CD4-positive, alpha-beta T cell treated with Interferon alpha-2 for 1 hour (primary cell): ENCODE data around the gene TMEM178B.

Experiments used
- DNase-seq, 2 donors: peaks; one replicate each; pipeline ENCODE4 v3.0.0-alpha.2; 2020 to 2022

The TMEM178B gene

DNA sequence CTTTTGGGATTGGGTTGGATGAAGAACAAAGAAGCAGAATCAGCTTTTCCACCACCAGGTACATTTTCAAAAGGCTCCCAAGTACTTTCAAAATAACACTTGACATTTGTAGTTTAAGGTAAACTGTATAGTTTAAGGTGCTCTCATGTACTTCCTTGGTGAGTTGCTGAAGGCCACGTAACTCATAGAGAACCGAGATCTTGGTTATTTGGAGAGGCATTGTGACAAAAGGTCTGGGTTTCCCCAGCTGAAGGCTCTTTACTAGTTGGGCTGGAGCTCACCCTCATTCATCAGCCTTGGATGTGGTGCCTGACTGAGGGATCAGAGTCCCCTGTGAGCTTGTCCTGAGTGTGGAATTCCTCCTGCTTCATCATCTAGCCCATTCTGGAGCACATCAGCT, 191.8 kb downstream of the TMEM178B start:
- no peak for DNase-seq

DNA sequence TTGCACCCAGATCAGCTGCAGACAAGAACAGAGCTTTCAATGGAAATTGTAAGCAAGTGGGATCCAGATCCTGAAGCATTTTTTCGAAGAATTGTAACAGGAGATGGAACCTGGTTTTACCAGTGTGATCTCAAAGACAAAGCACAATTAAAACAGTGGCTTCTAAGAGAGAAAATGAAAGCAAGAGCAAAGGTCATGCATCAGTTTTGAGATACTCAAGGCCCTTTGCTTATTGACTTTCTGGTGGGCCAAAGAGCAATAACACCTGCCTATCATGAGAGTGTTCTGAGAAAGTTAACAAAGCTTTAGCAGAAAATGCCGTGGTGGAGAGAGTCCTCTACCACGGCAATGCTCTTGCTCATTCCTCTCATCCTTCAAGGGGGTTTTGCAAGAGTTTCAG, 194.8 kb downstream of the TMEM178B start:
- DNase-seq, result no peak

DNA sequence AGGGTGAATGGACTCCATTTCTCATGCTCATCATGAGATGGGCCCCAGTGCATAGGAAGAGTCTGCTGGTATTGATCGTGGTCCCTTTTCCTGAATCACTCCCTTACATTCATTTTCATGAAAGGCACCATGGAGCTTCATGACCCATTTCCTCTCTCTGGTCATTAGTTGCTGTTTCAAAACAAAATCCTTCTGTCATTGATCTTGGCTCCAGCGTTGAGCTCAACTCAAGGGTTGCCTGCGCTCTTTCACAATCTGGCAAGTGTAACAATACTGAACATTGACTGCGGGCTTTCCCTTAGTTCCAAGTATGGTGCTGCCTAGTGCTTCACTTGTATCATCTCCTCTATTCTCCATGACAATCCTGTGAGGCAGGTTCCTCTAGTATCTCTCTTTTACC, 197.6 kb downstream of the TMEM178B start:
- no peak for DNase-seq

DNA sequence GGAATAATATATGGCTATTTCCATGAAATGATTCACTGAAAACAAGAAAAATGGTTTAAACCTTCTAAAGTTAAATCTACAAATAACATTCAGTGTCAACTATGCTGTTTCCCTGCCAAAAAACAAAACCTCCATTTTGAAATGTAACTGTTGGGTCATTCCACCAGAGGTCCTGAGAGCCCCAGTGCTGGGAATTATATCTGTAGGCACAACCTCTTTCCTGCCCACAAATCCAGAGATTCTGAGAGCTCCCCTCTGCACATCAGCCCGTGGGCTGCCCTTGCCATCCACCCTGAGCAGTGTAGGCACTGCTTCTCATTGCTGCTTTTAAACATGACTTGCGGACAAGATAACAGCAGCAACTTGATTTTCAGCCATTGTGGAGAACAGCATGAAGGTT, 198.6 kb downstream of the TMEM178B start:
- DNase-seq, result no peak

DNA sequence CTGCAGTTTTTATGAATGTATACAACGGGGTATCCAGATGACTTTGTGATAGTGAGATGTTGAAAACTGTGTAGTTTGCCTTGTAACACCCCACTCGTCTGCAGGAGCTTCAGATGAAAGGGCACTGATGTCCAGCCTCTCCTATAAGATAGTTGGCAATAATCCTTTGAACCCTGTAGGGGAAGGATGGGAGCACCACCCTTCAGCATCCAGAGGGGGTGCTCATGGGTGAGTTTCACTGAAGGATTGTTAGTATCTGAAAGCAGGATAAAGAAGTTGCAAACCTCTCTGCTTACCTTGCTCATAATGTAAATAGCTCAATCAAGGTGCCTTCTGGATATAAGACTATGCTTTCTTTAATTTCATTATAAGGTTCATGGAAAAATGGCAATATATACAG, 201.5 kb downstream of the TMEM178B start:
- no peak for DNase-seq

DNA sequence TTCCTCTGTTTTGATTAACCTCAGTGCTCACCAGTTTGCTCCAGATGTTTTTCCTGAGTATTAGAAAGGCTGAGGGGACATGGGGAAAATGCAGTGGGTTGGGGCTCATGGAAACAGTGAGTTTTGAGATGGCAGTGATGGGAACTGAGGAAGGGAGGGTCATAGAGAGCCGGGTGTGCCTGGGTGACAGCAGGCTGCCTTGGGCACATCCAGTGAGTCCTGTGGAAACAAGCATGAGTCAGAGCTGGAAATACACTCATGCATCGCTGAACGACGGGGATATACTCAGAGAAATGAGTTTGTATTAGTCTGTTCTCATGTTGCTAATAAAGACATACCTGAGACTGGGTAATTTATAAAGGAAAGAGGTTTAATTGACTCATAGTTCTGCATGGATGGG, 202.2 kb downstream of the TMEM178B start:
- DNase-seq, result no peak

DNA sequence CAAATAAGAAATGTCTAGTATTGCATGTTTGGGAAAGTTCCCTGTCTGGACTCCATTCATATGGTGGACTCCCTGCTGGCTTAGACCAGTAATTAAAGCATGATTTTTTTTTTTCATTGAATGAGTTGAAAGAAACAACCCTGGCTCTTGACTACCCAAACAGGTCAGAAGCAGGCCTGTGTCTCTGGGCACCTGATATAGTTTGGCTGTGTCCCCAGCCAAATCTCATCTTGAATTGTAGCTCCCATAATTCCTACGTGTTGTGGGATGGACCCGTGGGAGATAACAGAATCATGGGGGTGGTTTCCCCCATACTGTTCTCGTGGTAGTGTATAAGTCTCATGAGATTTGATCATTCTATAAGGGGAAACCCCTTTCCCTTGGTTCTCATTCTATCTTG, 206.2 kb downstream of the TMEM178B start:
- DNase-seq, result no peak

DNA sequence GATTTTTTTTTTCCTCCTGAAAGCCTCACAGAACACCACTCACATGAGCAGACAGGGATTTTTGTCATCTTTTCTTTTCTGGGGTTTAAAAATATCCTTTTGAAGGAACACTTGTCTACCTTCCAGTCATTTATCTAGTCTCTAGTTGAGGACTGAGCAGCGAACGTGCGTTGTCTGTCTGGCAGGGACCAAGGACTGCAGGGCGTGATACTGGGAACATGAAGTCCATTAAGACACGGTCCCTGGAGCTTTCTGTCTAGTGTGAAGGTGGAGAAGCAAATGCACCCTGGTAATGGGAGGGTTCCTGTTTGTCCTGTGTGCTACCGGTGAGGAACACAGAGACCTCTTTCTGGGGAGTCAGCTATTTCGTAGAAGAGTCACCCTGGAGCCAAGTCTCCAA, 207.4 kb downstream of the TMEM178B start:
- DNase-seq, result no peak

DNA sequence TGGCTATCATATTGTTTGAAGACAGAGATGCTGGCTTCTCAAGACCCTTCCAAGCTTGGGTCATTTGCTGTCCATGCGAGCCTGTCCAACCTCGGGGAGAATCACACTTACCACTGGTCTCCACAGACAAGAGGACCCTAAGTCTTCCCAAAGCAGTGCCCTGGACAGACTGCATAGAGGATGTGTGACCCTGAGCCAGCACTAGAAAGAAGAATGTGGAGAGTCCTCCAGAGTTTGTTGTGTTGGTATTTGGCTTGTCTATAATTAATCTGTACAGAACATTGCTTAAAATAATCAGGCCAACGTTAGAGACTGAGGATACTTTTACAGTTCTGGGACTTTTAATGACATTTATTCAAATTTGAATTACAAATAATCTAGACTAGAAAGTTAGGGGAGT, 212.7 kb downstream of the TMEM178B start:
- no peak for DNase-seq

DNA sequence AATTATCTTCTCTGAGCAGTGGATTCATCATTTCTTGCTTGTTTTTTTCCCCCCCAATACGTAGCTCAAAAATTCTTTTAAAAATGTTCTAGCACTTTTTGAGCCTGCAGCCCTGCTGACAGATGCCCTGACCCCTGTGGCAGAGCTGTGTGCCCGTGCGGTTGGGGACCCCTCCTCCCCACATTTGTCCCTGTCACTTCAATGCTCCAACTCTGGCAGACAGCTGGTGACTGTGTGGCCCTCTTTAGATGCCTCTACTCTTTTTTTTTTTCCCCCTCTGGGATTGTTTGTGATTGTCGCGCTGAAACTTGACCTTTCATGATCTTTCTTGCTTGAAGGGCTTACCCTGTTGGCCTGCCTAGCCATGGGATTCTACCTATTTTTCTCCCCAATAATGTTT, 214.1 kb downstream of the TMEM178B start:
- DNase-seq, result no peak

DNA sequence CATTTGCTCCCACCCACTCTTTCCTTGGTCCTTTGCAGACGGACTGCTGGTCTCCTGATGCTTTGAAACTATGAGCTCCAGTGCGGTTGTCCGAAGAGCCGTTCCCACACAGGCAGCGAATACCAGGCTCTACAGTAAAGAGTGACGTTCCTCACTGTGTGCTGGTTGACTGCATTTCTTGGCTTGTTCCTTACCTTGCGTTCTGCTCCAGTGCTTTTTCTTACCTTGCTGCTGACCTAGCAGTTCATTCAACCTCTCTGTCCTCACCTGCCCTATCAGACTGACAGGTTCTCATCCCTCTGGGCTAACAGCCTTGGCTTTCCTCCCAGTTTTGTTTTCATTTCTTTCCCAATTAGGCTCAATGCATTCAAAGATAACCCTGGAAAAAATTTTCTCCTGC, 214.8 kb downstream of the TMEM178B start:
- no peak for DNase-seq

DNA sequence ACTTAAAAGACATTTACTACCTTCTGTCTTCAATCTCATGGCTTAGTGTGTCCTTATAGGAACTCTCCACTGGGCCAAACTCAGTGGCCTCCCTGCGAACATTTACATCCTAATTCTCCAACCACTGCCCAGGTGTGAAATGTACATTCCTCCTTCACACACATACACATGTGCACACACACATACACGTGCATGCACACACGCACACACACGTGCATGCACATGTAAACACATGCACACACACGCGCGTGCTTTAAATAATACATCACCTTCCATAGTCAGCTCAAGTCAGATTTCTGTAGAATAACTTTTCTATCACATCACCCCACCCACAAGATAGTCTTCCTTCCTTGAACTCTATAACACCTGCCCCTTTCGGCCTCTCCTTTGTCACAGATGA, 216.5 kb downstream of the TMEM178B start:
- no peak for DNase-seq

DNA sequence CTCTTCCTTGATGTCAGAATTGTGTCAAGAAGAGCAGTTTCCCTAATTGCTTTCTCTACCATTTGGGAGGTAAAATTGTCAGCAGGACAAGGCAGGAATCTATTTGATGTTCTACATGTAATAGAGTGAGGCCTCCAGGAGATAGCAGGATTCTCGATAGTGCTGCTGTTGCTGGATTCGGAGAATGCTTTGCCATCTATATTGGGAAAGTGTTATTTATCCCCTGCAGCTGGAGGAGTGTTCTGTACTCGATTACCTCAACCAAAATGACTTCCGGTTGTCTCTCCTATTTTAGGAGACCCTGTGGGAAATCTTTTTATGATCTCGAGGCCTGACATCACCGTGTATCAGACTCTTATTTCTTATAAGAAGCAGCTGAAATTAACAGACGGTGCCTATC, 217.1 kb downstream of the TMEM178B start:
- DNase-seq, result no peak

DNA sequence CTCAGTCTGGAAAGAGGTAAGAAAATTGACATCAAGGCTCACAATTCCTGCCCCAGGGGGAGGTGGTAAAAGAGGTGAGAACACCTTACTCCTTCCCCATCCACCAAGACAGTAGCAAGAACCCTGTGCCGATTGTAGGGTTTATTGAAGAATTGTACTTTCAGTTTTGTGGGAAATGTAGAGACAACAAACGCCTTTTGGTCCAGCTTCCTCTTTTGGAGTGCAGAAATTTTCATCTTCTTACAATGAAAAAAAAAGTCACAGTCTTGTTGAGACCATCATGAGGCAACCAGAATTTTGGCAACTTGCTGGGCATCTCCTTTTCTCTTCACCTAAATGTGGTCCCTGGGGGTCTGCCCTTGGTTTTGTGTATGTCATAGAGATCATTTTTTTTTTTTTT, 217.7 kb downstream of the TMEM178B start:
- no peak for DNase-seq

DNA sequence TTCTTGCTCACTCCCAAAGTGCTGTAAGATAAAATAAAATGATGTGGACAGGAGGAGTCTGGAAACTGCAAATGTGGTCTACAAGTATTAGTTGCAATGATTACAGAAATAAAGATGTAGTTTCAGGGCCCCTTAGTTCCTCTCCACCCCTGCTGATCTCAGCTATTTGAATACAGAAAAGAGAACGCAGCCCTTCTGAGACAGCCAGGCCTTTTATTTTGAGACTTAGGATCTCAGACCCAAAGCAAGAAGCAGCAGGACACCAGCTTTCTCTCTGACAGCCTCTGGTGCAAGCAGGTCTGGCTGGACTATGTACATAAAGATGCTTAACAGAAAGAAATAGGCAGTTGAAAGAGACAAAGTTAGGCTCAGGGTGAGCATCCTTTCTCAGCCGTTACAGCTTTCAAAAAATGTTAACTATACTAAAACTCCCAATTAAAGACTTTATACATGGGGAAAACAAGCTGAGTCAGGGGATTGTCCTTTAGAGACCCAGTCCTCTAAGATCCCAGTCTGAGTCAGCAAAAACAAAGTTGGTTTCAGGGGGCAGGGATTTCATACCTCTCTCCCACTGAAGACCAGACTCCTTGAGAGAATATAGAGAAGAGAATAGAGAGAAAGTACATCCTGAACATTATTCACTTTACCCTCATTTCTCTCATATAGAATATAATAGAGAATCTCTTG, 220.4 kb downstream of the TMEM178B start:
- DNase-seq, result no peak

DNA sequence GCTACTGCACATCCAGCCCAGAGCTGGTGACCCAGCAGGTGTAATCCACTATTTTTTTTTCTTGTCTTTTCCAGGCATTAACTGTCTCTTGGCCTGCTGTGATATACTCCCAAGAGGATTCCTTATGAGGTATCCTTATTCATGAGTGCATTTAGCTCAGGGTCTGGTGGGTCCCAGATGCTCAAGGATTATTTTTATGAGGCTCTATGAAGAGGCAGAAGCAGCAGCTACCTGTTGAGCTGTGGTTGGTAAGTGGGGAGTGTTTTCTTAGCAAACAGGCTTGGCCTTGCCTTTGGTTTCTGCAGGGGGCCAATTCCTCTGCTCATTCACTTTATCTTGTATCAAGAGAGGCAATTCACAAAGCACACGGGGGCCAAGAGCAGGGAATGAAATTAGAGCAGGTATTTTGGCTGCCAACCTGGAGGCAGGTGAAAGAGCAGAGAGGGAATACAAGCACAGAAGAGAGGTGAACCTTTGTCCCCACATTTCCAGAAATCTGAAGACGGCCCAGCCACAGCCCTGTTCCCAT, 221.6 kb downstream of the TMEM178B start:
- no peak for DNase-seq

DNA sequence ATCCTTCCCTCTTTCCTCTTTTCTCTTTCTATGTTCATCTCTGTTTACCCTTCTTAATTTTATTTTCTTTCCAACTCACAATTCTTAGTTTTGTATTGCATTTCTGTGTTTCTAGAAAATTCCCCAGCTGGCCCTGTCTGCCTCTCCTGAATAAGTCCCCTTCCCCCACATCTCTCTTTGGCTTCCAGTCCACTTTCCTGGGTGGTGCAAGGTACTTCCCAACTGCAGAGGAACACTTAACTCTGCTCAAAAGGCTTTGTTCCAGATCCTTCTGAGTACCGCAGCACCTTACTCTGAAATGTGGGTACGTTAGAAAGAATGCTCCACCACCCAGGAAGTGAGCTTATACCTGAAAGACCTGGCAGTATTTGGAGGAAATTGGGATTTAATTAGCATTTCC, 227.0 kb downstream of the TMEM178B start:
- DNase-seq, result no peak

DNA sequence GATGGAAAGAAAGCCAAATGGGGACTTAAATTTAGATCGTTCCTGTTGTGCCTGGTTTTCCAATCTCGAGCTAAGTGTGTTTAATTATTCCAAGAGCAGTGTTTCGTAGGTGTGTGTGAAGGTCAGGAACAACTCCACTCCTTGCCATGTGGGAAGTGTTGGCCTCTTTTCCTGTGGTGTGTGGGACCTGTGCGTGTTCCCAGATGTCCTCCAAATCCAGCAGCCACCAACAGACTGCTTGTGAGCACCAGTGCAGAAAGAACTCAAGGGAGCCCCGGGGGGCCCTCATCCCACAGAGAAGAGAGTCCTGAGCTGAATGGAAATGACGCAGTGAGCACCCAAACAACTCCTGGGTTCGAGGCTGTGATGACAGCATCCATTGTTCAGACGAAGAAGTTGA, 227.7 kb downstream of the TMEM178B start:
- DNase-seq, result no peak

DNA sequence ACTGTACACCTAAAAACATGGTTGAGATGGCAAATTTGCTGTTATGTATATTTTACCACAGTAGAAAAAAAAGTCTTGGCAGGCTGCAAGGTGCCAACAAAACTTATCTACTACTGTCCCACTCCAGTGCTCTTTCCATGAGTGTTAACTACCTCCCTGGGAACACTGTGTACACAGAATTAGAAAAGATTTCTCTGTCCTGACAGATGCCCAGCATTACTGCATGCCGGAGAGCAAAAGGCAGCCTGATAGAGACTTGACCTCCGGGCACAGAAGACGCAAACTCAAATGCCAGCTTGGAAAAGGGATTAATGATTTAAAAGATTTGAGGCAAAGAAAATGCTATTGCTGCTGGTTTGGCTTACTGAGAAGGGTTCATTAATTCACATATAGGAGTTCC, 228.8 kb downstream of the TMEM178B start:
- no peak for DNase-seq

DNA sequence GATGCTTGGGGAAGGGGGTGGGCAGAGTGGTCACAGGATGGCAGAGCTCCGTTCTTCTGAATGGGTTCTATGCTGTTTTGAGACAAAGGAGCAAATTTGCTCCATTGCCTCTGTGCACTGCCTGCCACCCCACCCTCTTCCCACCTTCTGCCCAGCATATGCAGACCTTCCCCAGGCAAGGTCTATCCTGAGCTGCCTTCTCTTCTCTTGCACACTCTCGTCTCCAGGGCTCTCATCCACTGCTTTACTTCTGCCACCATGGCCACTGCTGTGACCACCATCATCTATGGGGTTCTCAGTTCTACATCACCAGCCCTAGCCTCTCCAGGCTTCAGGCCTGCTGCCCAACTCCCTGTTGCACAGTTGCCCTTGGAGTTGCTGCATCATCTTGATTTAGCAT, 230.4 kb downstream of the TMEM178B start:
- no peak for DNase-seq

DNA sequence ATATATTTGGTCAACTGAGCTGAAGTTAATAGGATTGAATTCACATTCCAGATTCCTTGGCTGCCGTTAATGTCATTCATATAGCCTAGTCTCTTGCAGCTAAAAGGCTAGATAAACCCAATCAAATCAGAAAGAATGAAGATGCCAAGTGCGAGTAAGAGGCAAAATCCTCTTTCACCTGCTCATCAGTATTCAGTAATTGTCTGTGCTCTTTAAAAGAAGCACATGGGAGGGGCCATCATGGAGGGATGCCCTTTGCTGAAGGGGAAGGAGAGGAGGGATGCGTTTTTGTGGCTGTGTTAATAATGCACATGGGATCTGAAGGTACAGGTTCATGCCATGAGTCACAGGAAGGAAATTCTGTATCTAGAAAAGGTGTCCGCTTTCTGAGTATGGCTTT, 232.2 kb downstream of the TMEM178B start:
- DNase-seq, result no peak

DNA sequence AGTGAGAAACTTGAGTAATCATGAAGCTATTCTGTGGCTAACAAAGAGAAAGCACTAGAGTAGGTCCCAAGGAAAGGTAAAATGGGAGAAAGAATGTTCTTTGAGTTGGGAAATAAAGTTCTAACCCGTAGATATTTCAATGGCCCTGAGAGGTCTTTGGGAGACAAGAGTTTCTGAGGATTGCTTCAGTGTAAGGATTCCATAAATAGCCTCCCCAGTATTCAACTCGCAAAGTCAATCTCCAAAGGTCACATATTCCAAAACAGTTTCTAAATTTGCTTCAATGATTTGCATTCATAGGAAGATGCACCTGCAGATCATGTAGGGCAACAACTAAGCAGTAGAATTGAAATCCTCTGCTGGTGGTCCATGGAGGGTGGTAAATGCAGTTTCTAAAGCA, 238.5 kb downstream of the TMEM178B start:
- no peak for DNase-seq

DNA sequence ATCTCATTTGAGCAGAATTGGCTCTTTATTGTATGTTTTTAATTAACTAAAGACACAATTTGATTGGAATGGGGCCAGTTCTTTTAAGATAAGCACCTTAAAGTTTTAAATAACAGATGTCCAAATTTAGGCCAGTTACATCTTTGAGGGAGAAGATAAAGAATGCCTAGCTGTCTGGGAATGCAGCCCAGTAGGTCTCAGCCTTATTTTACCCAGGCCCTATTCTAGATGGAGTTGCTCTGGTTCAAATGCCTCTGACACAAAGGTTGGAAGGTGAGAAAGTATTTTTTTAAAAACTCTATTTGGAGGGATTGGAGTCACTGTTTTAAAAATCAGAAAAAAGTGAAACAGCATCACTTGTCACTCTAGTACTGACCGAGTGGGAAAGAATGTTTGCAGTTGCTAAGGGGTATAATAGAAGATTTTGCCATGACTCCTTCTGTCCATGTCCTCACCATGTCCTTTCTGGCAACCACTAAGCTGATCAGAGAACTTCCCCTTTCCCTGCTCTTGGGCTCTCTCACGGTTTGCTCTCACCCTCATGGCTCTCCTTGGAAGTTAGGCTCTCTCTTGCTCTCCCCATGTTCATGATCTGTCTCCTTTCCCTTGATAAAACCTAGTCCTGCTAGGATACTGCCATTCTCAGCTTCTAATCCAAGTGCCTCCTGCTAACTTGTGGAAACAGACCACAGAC, 239.1 kb downstream of the TMEM178B start:
- no peak for DNase-seq

DNA sequence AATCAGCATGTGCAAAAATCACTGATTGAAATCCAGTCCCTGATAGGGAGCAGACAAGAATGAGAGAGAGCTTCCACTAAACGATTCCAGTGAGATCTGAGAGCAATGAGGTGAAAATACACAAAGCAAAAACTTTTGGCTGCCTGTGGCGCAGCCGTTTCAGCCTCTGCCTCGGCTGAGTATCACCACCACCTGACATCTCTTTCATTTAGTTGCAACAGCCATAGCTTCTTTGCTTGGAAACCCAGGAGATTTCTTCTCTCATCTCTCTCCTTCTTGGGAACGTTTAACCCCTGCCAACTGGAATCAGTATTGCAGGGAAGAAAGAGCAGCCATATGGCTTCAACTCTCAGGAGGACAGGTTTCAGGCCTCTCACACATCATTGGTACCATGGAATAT, 240.0 kb downstream of the TMEM178B start:
- no peak for DNase-seq
